Body of pancreas (tissue), 4 donors: ENCODE results near the gene PDE9A. TPM values are rescaled to one million over a fixed set of nuclear protein-coding genes. Genes with fewer than 3 reads are reported as not detected.

Experiments used
- ATAC-seq: fragments of 150-250 bp; one replicate; pipeline ENCODE4 v1.9.1; 2016
- DNase-seq, 4 donors: peaks; one replicate each; pipeline ENCODE4 v3.0.0-alpha.2; 2019
- H3K27ac ChIP-seq, 4 donors: fragments of 200-600 bp; sonication (generic); 1 replicate in 3 of 4; 2 replicates in 1 of 4; pipeline versions ENCODE4 v1.5.1 to v1.6.1; 2016 to 2019; ENCODE audit warnings: mild to moderate bottlenecking in 1 of 4, mixed read lengths in 1 of 4, moderate library complexity in 1 of 4
- H3K27me3 ChIP-seq, 2 donors: fragments of 200-600 bp; sonication (generic); one replicate each; pipeline ENCODE4 v1.6.0; 2016; ENCODE audit warnings: mild to moderate bottlenecking in 1 of 2
- H3K36me3 ChIP-seq, 2 donors: fragments of 200-600 bp; sonication (generic); replicated peaks in 1 of 2; 2 replicates each; pipeline ENCODE4 v1.5.1; 2016; ENCODE audit warnings: low read depth in 2 of 2; ENCODE audit not compliant: insufficient read depth in 1 of 2
- H3K4me1 ChIP-seq: fragments of 200-600 bp; sonication (generic); one replicate; pipeline ENCODE4 v1.6.0; 2016
- H3K4me3 ChIP-seq, 2 donors: fragments of 200-600 bp; sonication (generic); 1 replicate in 1 of 2; 2 replicates in 1 of 2; pipeline ENCODE4 v1.5.1; 2016 to 2019
- H3K9me3 ChIP-seq, 3 donors: fragments of 200-600 bp; sonication (generic); 1 replicate in 2 of 3; 2 replicates in 1 of 3; pipeline ENCODE4 v1.5.1; 2016
- CTCF ChIP-seq, 7 experiments: fragments of 450-650 bp in 4 of 7; fragments of 200-600 bp in 3 of 7; sonication (generic) in 3 of 7; IDR thresholded peaks; one replicate each; pipeline ENCODE4 v1.5.1; 2016 to 2019; ENCODE audit warnings: antibody characterized with exemption in 7 of 7
- POLR2A ChIP-seq, 3 donors: fragments of 450-650 bp; IDR thresholded peaks; one replicate each; pipeline ENCODE4 v1.6.1; 2016; ENCODE audit warnings: antibody characterized with exemption in 3 of 3, mild to moderate bottlenecking in 2 of 3
- WGBS, 2 donors: methylation state at CpG; one replicate each; pipeline ENCODE4 v1.1.5; 2017; 5-methylcytosine and 5-hydroxymethylcytosine counted together
- intact Hi-C: fragments of 100-400 bp; cut with DNase I; formaldehyde crosslinking; loops from one replicate; pipeline ENCODE4 v1.15.1; 2023
- total RNA-seq, 2 donors: library from RNA; depleted of rRNA; stranded (reverse); fragments of >200 nt; gene quantifications; one replicate each; pipeline ENCODE4 v1.1.0, GENCODE V29; 2016

PDE9A gene
- total RNA-seq, 2 donors from 2014 or later = 5.2 to 7.9 TPM

GRCh38 chr21:42657676-42658319 lies 4.4 kb downstream of the PDE9A start:
- TF ChIP-seq CTCF (IDR thresholded peaks at IDR 0.05) (no peak), POLR2A (IDR thresholded peaks at IDR 0.05) (no peak)
- H3K36me3 ChIP-seq = no peaks in the 10 kb centered on the region
- H3K9me3 ChIP-seq = no peaks in the 10 kb centered on the region
- intact Hi-C loops = no loop called here
- H3K4me3 ChIP-seq = no peak overlapping the region
- H3K27me3 ChIP-seq = peaks cover 0 to 11% of the 10 kb centered on the region in 2 donors
- peaks cover 19% of the 10 kb centered on the region for H3K4me1 ChIP-seq
- WGBS, 2 donors = 74 to 79% methylated on average over 20 to 24 of the region's 28 CpGs
- DNase-seq (no peak), ATAC-seq (no peak)
- no peak overlapping the region for H3K27ac ChIP-seq

GRCh38 chr21:42658320-42659105 lies 5.1 kb downstream of the PDE9A start:
- H3K4me3 ChIP-seq = no peak overlapping the region
- intact Hi-C loops = no loop called here

GRCh38 chr21:42659416-42660117 lies 6.1 kb downstream of the PDE9A start:
- no peak overlapping the region for H3K27ac ChIP-seq
- H3K4me3 ChIP-seq = no peak overlapping the region
- intact Hi-C loops = no loop called here
- H3K9me3 ChIP-seq = no peaks in the 10 kb centered on the region
- H3K4me1 ChIP-seq = peaks cover 8% of the 10 kb centered on the region
- TF ChIP-seq CTCF (IDR thresholded peaks at IDR 0.05) (no peak), POLR2A (IDR thresholded peaks at IDR 0.05) (no peak)
- no peak for ATAC-seq
- no peaks in the 10 kb centered on the region for H3K36me3 ChIP-seq
- H3K27me3 ChIP-seq = peaks cover 0 to 6% of the 10 kb centered on the region in 2 donors
- no peak for DNase-seq
- 66 to 96% methylated on average over 4 to 21 of the region's 21 CpGs for WGBS, 2 donors

More at GRCh38 chr21:42658320-42659105, 5.1 kb downstream of the PDE9A start:
- no peak for DNase-seq
- no peak for ATAC-seq
- no peak overlapping the region for H3K27ac ChIP-seq
- H3K27me3 ChIP-seq = peaks cover 0 to 11% of the 10 kb centered on the region in 2 donors
- H3K36me3 ChIP-seq = no peaks in the 10 kb centered on the region
- no peaks in the 10 kb centered on the region for H3K9me3 ChIP-seq
- H3K4me1 ChIP-seq = peaks cover 15% of the 10 kb centered on the region
- TF ChIP-seq POLR2A (IDR thresholded peaks at IDR 0.05) (no peak), CTCF (IDR thresholded peaks at IDR 0.05) (no peak)
- 74 to 76% methylated on average over 16 of the region's 16 CpGs for WGBS, 2 donors

- DNase-seq = no peak
- TF ChIP-seq POLR2A (IDR thresholded peaks at IDR 0.05) = no peak
- TF ChIP-seq CTCF (IDR thresholded peaks at IDR 0.05) = no peak
- Histone ChIP-seq H3K27me3 (peaks cover 0 to 4% of the 10 kb centered on the region in 2 donors), H3K9me3 (no peaks in the 10 kb centered on the region), H3K27ac (no peak overlapping the region), H3K4me1 (peaks cover 3% of the 10 kb centered on the region), H3K4me3 (no peak overlapping the region), H3K36me3 (no peaks in the 10 kb centered on the region)
- intact Hi-C loops = no loop called here
- no peak for ATAC-seq
- 70 to 87% methylated on average over 4 to 7 of the region's 8 CpGs for WGBS, 2 donors
These were observed 6.7 kb downstream of the PDE9A start for GRCh38 chr21:42660118-42660470.
